GM18909 (cell line): ENCODE results near the gene TIGD1.

Experiments
- ATAC-seq: cut with Tn5 transposase; IDR thresholded peaks from one replicate; pipeline ENCODE4 v1.9.1; 2021; ENCODE audit warnings: mild to moderate bottlenecking; ENCODE audit not compliant: unreplicated experiment, poor library complexity

Gene TIGD1

GRCh38 chr2:232550354-232551249 lies at the start of gene TIGD1, which contains the start of gene EIF4E2:
Gene TIGD1 (minus strand): TSS chr2:232550557. CDS start chr2:232549882, 675 bp downstream.
Gene EIF4E2 (plus strand): TSS chr2:232550689. CDS start chr2:232550725, 36 bp downstream.
- ATAC-seq = peak; percentile 91

DNA sequence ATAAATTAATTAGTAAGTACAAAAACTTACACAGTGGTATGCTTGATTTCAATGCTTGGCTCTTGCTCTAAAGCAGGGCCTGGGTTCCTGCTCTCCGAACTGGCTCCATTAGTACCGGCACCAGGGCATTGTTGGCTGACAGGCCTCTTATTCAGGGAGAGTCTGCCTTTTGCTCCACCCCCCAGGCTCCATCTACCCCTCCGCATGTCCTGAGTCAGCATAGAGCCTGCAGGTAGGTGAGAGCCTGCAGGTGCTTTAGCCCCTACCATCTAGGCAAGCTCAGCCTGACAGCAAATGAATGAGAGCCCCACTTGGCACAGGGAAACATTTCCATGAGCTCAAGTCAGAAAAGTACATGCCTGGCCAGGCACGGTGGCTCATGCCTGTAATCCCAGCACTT lies 47.9 kb upstream of the TIGD1 start:
- ATAC-seq = no peak

DNA sequence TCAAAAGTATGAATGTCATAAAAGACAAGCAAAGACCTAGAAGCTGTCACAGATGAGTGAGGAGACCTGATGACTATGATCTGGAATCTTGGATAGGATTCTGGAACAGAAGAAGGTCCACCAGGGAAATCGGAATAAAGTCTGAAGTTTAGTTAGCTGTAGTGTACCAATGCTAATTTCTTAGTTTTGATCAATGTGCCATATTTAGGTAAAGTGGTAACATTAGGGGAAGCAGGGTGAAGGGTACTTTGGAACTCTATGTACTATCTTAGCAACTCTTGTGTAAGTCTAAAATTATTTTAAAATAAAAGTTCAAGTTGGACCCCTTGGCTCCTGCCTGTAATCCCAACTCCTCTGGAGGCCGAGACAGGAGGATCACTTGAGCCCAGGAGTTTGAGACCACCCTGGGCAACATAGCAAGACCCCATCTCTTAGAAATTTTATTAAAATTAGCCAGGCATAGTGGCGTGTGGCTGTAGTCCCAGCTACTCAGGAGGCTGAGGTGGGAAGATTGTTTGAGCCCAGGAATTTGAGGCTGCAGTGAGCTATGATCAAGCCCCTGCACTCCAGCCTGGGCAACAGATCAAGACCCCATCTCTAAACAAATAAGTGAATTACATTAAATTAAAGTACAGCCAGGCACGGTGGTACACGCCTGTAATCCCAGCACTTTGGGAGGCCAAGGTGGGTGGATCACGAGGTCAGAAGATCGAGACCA lies 47.2 kb upstream of the TIGD1 start:
- no peak for ATAC-seq

DNA sequence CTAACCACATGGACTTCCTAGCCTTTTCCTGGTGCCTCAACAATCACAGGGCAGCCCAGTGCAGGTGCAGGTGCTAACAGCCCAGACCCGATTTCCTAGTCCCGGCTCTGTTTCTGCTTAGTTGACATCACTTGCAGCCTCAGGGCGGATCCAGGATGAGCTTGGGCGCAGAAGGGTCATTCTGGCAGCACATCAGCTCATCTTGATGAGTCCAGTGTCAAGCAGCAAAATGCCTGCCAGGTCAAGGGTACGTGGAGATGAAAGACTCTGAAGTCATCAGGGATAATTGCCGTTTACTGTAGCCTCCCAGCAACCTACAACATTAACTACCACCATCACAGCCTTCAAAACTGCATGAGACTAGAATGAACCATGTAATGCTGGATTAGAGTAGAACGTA lies 43.6 kb upstream of the TIGD1 start:
- no peak for ATAC-seq

- ATAC-seq = no peak
These were observed 42.5 kb upstream of the TIGD1 start for GRCh38 chr2:232592772-232593395.

- no peak for ATAC-seq
These were observed 38.6 kb upstream of the TIGD1 start for GRCh38 chr2:232588680-232589585.

GRCh38 chr2:232588031-232588430 lies 37.7 kb upstream of the TIGD1 start:
- ATAC-seq = no peak

- no peak for ATAC-seq
These were observed 37.2 kb upstream of the TIGD1 start for GRCh38 chr2:232587512-232587911.

GRCh38 chr2:232586943-232587505 lies 36.7 kb upstream of the TIGD1 start:
- ATAC-seq = no peak

DNA sequence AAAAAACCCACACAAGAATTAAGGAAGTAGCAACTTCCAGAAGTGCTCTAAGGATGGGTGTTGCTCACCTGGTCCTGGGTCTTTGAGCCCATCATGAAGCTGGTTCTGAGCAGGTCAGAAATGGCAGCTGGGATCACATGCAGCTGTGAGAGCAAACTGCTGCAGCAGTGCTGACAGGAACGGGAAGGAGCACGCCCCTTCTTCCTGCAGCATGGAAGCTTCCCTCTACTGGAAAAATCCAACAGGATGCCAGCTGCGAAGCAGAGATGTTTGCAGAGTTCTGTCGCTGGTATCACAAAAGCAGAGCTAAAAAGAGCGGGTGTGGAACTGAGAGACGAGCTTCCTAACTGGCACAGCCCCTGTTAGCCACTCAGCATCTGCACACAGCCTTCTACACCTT lies 33.9 kb upstream of the TIGD1 start:
- no peak for ATAC-seq

- ATAC-seq = no peak
These were observed 31.4 kb upstream of the TIGD1 start for GRCh38 chr2:232581725-232582124.

- no peak for ATAC-seq
These were observed 30.3 kb upstream of the TIGD1 start for GRCh38 chr2:232580648-232580981.

DNA sequence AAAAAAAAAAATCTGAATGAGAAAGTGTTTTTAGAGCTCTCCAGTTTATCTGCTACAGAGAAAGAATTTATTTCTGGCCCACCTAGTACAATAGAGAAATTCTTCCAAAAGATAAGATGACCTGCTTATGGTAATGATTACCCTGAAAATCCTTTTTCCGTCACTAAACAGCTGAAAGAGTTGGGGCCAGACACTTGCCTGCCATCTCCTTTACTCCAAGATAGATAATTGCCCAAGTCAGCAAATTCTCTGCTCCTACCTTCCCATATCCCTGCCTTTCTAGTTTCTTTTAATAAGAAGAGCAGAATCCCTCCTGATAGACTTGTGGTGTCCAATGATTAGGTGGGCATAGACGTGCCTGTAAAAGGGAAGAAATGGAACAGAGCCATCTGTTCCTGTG lies 28.3 kb upstream of the TIGD1 start:
- no peak for ATAC-seq

GRCh38 chr2:232577841-232578240 lies 27.5 kb upstream of the TIGD1 start:
- no peak for ATAC-seq

GRCh38 chr2:232576995-232577394 lies 26.6 kb upstream of the TIGD1 start:
- no peak for ATAC-seq

DNA sequence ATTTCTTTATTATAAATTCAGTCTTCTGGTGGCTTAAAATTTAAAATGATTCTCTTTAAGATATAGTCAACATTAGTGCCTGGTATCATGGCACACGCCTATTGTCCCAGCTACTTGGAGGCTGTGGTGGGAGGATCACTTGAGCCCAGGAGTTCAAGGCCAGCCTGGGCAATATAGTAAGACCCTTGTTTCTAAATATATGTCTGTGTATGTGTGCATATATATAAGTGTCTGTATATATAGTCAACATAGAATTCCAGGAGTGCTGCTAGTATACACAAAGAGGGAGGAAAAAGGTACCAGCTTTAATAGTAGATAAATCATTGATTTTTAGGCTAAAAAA lies 25.0 kb upstream of the TIGD1 start:
- no peak for ATAC-seq

GRCh38 chr2:232574674-232575403 lies 24.5 kb upstream of the TIGD1 start:
- ATAC-seq = no peak

- ATAC-seq = no peak
These were observed 23.5 kb upstream of the TIGD1 start for GRCh38 chr2:232573771-232574435.

DNA sequence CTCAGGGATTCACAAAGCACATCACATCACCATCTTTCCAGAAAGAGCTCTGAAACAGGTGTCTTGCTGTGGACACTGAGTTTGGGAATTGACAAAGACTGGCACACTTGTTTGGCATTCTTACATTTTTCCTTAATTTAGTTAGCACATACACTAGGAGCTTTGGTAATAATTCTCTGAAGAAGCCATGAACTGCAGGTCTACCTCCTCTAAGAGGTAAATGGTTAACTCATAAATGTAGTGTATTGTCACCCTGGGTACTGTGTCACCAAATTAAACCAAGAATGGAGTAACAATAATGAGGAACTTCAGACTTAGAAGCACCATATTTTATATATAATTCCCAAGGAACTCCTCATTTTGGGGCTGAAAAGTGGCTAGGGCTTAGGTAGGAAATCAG lies 22.7 kb upstream of the TIGD1 start:
- no peak for ATAC-seq
